Upper lobe of right lung (tissue), 1 donor: ENCODE measurements around the gene MERTK. TPM values are rescaled to one million over a fixed set of nuclear protein-coding genes. Genes with fewer than 3 reads are reported as not detected.
A peak's percentile ranks its signal among the peaks of the same experiment; 100 is the strongest.
"Not testable (repeated sequence)": the region's sequence is repeated elsewhere in the genome, so short reads cannot be mapped to it uniquely, and the experiment has no call there.

Experiments used
- ATAC-seq: fragments of 200-7000 bp; cut with Tn5 transposase; one replicate; pipeline ENCODE4 v1.9.1; 2020; ENCODE audit warnings: mild to moderate bottlenecking, moderate library complexity
- DNase-seq: peaks from one replicate; pipeline ENCODE4 v3.0.0-alpha.2; 2020
- H3K27ac ChIP-seq: fragments of 200-600 bp; one replicate; pipeline ENCODE4 v1.8.0; 2022
- H3K27me3 ChIP-seq: fragments of 200-600 bp; one replicate; pipeline ENCODE4 v1.8.0; 2022; ENCODE audit warnings: mild to moderate bottlenecking
- H3K36me3 ChIP-seq: fragments of 200-600 bp; one replicate; pipeline ENCODE4 v1.8.0; 2022
- H3K4me1 ChIP-seq: fragments of 200-600 bp; one replicate; pipeline ENCODE4 v1.8.0; 2022
- H3K4me3 ChIP-seq: fragments of 200-600 bp; one replicate; pipeline ENCODE4 v1.8.0; 2022; ENCODE audit warnings: mild to moderate bottlenecking
- H3K9me3 ChIP-seq: fragments of 200-600 bp; one replicate; pipeline ENCODE4 v1.8.0; 2022
- intact Hi-C: fragments of 100-400 bp; cut with DNase I; formaldehyde crosslinking; loops from one replicate; pipeline ENCODE4 v1.11.0; 2022
- long read RNA-seq: library from polyadenylated mRNA; unstranded; transcript quantifications from one replicate; pipeline ENCODE4 v2.0.0, GENCODE V29; 2021
- total RNA-seq: library from RNA; stranded (reverse); fragmentation: NEBNext Ultra II Directional; extraction: Animal tissue kit (Norgen Biotek cat#: 25700); gene quantifications from one replicate; pipeline ENCODE4 v1.2.1, GENCODE V29; 2021
- TF ChIP-seq, protein P1 (sequence below): fragments of 200-600 bp; IDR thresholded peaks from one replicate; pipeline ENCODE4 v1.8.0; 2022; ENCODE audit warnings: antibody characterized with exemption
- donor health status: DM: no; HTN: yes; CAD: no; lungs with severe emphysema.

MERTK gene
- total RNA-seq, result 17.3 TPM
- long read RNA-seq, transcript MERTK-201 (19 exons, 3,954 nt), result major isoform, 5 of 14 reads
- long read RNA-seq, partial matches to known transcripts, result 2 of 14 reads
- long read RNA-seq, other reads (novel, unspliced or antisense), result 7 of 14 reads

DNA sequence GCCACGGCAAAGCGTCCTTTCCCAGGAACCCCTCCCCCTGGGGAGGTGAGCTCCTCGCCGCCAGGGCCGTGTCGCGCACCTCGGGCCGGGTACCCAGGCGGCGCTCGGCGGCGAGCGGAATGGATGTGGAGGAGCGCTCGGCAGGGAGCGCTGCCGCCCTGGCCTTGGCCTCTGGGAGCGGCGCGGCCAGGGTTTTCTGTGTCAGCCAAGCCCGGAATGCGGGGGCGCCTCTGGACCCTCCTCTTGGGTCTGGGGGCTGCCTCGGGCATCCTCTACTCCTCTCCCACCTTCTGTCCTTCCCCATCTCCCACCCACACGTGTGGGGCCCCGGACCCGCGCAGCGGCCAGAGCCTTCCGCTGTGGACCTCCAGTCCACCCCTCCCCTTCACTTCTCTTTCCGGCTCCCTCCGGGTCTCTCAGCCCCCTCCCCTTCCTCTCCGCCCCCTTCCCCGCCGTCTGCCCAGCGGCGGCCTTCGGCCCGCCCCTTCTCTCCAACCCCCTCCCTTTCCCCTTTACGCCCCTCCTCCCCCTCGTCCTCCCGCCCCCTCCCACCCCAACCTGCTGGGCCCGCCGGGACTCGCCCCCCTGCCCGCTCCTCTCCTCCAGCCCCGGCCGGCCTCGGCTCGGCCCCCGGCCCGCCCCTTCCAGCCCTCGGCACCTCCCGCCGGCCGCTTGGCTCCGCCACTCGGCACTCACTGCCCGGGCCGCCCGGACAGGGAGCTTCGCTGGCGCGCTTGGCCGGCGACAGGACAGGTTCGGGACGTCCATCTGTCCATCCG lies at the start of gene MERTK:
TSS of gene MERTK (plus strand) at position 684 of the 779 bp plus-strand sequence. CDS start 129 bp downstream, outside the sequence.
- ATAC-seq (peak; percentile 91), DNase-seq (peak; percentile 94)
- H3K36me3 ChIP-seq, result no peaks in the 10 kb centered on the region
- intact Hi-C loops, result loop anchor here (5.0 kb wide), 1 partner anchor 149 kb away; no protein-coding TSS in a partner anchor
- H3K4me1 ChIP-seq, result peaks cover 27% of the 10 kb centered on the region
- H3K4me3 ChIP-seq, result peak within 1 kb of the TSS; percentile 94
- no peaks in the 10 kb centered on the region for H3K9me3 ChIP-seq
- no peaks in the 10 kb centered on the region for H3K27me3 ChIP-seq
- TF ChIP-seq, protein P1, sequence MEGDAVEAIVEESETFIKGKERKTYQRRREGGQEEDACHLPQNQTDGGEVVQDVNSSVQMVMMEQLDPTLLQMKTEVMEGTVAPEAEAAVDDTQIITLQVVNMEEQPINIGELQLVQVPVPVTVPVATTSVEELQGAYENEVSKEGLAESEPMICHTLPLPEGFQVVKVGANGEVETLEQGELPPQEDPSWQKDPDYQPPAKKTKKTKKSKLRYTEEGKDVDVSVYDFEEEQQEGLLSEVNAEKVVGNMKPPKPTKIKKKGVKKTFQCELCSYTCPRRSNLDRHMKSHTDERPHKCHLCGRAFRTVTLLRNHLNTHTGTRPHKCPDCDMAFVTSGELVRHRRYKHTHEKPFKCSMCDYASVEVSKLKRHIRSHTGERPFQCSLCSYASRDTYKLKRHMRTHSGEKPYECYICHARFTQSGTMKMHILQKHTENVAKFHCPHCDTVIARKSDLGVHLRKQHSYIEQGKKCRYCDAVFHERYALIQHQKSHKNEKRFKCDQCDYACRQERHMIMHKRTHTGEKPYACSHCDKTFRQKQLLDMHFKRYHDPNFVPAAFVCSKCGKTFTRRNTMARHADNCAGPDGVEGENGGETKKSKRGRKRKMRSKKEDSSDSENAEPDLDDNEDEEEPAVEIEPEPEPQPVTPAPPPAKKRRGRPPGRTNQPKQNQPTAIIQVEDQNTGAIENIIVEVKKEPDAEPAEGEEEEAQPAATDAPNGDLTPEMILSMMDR, result peak; percentile 64
- peak within 1 kb of the TSS; percentile 89 for H3K27ac ChIP-seq

DNA sequence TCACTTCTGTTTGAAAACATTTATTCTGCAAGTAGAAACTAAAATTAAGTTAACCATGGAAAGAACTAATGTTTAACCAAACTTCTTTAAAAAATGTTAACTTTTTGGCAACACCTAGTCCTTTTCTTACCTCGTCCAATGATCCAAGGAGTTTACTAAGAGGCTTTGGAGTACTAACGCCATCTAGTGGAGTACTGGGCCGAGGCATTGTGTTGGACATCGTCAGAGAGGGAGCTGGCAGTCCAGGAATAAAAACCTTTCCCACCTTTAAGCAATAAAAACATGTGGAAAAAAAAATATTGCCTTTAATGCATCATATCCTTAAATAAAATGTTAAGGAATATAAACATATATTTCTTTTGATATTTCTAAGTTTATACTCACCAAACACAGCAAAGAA lies 47.8 kb upstream of the MERTK start:
- TF ChIP-seq, protein P1, result peak; percentile 51
- DNase-seq, H3K9me3 ChIP-seq, H3K27ac ChIP-seq, intact Hi-C loops, H3K4me3 ChIP-seq, H3K4me1 ChIP-seq, H3K27me3 ChIP-seq: not testable (repeated sequence)
- H3K36me3 ChIP-seq, result peaks cover 11% of the 10 kb centered on the region
- ATAC-seq, result peak; percentile 83

DNA sequence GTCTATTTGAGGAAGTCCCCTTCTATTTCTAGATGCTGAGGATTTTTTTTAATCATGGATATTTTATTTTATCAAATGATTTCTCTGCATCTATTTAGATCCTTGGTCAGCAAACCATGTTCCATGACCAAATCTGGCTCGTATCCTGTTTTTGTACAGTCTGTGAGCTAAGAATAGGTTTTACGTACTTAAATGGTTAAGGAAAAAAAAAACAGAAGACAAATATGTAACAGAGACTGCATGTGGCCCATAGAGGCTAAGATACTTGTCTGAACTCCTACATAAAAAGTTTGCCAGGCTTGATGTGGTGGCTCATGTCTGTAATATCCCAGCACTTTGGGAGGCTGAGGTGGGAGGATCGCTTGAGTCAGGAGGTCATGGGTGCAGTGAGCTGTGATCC lies 45.9 kb upstream of the MERTK start:
- H3K4me1 ChIP-seq, H3K9me3 ChIP-seq, ATAC-seq, DNase-seq, H3K27me3 ChIP-seq, intact Hi-C loops, H3K4me3 ChIP-seq, H3K27ac ChIP-seq: not testable (repeated sequence)
- H3K36me3 ChIP-seq, result peaks cover 15% of the 10 kb centered on the region

DNA sequence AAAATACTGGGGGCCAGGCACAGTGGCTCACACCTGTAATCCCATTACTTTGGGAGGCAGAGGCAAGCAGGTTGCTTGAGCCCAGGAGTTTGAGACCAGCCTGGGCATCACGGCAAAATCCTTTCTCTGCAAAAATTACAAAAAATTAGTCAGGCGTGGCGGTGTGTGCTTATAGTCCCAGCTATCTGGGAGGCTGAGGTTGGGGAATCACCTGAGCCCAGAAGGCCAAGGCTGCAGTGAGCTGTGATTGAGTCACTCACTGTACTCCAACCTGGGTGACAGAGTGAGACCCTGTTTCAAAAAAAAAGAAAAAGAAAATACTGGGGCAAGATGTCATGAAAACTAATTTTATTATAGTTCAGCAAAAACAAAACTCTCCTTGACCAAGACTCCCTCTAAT lies 38.4 kb upstream of the MERTK start:
- DNase-seq, H3K27ac ChIP-seq, H3K27me3 ChIP-seq, H3K9me3 ChIP-seq, intact Hi-C loops, H3K4me1 ChIP-seq, ATAC-seq, H3K4me3 ChIP-seq: not testable (repeated sequence)
- peaks cover 15% of the 10 kb centered on the region for H3K36me3 ChIP-seq

DNA sequence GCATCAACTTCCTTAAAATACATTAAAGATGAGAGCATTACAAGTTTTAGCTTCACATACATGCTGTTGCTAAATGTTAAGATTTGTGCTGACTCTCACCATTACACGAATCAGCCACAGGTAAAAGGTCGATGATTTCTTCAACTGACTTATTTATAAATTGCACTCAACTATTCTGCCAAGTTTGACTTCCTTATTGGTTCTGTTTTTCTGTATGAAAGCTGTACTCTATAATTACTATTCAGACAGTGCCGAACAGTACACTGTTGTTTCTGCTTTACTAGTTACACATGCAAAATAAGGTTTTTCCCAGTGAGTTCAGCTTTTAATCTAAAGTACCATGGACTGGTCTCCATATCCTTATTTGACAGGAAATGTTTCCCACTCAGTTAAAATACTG lies 33.3 kb upstream of the MERTK start:
- H3K36me3 ChIP-seq, ATAC-seq, H3K27ac ChIP-seq, H3K27me3 ChIP-seq, H3K4me1 ChIP-seq, H3K4me3 ChIP-seq, DNase-seq, intact Hi-C loops, H3K9me3 ChIP-seq: not testable (repeated sequence)

DNA sequence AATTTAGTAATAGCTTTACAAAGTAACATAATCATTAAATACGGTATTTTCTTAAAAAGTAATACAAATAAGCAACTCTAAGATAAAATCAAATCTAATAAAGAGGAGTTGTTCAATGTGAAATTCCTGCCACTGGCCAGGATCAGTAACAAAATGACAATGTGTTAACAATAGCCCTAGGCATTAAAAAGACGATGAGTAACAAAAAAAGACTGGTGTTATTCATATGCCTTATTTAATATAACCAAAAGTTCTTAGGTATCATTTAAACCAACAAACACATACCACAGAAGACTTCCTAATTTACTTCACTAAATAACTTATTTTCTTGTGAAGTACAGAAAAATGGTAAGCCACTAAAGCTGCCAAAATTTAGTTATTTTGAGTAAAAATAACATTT lies 25.6 kb upstream of the MERTK start:
- intact Hi-C loops, DNase-seq, H3K4me3 ChIP-seq, H3K27ac ChIP-seq, H3K9me3 ChIP-seq, H3K4me1 ChIP-seq, ATAC-seq, H3K27me3 ChIP-seq: not testable (repeated sequence)
- peaks cover 16% of the 10 kb centered on the region for H3K36me3 ChIP-seq

DNA sequence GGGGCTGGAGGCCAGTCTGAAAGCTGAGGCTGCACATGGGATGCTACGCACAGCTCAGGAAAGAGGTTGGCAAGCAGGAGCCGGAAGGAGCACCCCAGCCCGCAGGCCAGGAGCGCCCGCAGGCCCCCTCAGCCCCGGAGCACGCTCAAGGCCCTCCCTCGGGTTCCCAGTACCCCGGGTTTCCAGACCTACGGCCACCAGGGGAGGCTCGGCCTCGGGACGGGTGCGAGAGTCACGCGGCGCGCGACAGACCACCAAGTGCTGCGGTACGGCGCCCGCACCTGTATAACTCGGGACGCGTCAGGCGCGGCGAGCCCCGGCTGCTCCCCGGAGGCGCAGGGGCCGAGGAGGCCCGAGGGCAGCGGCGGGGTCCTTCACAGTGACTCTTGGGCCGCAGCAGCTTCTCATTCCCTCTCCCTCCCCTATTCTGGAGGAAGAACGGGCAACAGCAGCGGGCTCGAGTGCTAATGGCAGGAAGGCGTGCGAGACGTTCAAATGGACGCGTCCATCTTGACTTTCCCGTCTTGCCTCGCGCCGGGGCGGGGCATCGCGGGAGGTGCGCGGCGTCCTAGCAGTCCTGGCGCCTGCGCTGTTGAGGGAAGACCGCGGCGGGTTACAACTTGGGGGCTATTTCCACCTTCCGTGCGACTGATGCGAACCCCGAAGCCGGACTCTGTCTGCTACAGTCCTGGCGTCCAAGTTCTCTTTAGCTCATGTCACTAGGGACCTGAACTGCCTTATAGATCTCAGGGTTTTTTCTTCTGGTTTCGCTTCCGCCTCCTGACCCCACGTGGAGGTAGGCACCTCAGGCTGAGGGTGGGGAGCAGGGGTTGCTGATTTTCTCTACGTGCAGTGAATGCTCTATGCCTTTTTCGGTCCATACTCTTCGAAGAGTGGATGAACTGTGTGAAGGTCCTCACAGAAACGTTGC lies 14.5 kb upstream of the MERTK start, which contains the start of gene ANAPC1:
TSS of gene ANAPC1 (minus strand) at position 533 of the 931 bp plus-strand sequence. CDS start 3,368 bp downstream, outside the sequence.
- DNase-seq (peak; percentile 93), ATAC-seq (peak; percentile 98)
- H3K4me1 ChIP-seq, result peaks cover 14% of the 10 kb centered on the region
- H3K27ac ChIP-seq, result peak within 1 kb of the TSS; percentile 92
- intact Hi-C loops, result no loop called here
- peaks cover 10% of the 10 kb centered on the region for H3K36me3 ChIP-seq
- no peaks in the 10 kb centered on the region for H3K27me3 ChIP-seq
- TF ChIP-seq, protein P1, result no peak
- peak within 1 kb of the TSS; percentile 100 for H3K4me3 ChIP-seq
- no peaks in the 10 kb centered on the region for H3K9me3 ChIP-seq
